ENCODE data around the gene CYB5R2.

- no peak for TF ChIP-seq TAF1 (IDR thresholded peaks at IDR 0.05; ENCODE audit: low read depth)
- TF ChIP-seq REST (IDR thresholded peaks at IDR 0.05; ENCODE audit: low read depth), result no peak
- TF ChIP-seq CEBPB (IDR thresholded peaks at IDR 0.05), result no peak
- TF ChIP-seq, protein P1, sequence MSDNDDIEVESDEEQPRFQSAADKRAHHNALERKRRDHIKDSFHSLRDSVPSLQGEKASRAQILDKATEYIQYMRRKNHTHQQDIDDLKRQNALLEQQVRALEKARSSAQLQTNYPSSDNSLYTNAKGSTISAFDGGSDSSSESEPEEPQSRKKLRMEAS (IDR thresholded peaks at IDR 0.05), result no peak
- no peak for TF ChIP-seq EGR1 (IDR thresholded peaks at IDR 0.05)
- TF ChIP-seq RAD21 (IDR thresholded peaks at IDR 0.05; ENCODE audit: low read depth), result no peak
Measured at GRCh38 chr11:7617032-7617431, 56.3 kb downstream of the CYB5R2 start.
